Caco-2 (cell line): ENCODE results near the gene KIF22. TPM values are rescaled to one million over a fixed set of nuclear protein-coding genes. Genes with fewer than 3 reads are reported as not detected.

Experiments used
- BruUV-seq: library from RNA; stranded (reverse); fragments of 400-500 nt; replicated peaks from 2 replicates; lab custom pipeline; 2021; lab: Mats Ljungman, UMichigan
- CTCF ChIA-PET: fragments of 300-600 bp; sonication (Branson Sonifier 250); formaldehyde crosslinking; loops from one replicate; lab custom pipeline; 2022; ENCODE audit warnings: antibody characterized with exemption; lab: Charles Lee
- POLR2A ChIA-PET: fragments of 300-600 bp; sonication (Branson Sonifier 250); formaldehyde crosslinking; loops from one replicate; lab custom pipeline; 2022; ENCODE audit warnings: antibody characterized with exemption; lab: Charles Lee
- DNase-seq, 2 experiments: peaks; one replicate each; pipeline versions ENCODE4 v3.0.0 to v3.0.0-alpha.2; 2020 to 2022
- H3K27me3 ChIP-seq: replicated peaks from 2 replicates; pipeline ENCODE4 v1.6.0; 2011; ENCODE audit warnings: low read length; ENCODE audit not compliant: control insufficient read depth, insufficient read depth
- H3K36me3 ChIP-seq: 2 replicates; pipeline ENCODE4 v1.5.1; 2011; ENCODE audit warnings: low read length; ENCODE audit not compliant: control insufficient read depth, insufficient read depth
- H3K4me1 ChIP-seq: fragments of 250-450 bp; sonication (Bioruptor Pico); 2 replicates; pipeline ENCODE4 v1.5.1; 2020; ENCODE audit warnings: mild to moderate bottlenecking
- H3K4me3 ChIP-seq: 2 replicates; pipeline ENCODE4 v1.5.1; 2011; ENCODE audit warnings: low read depth, mild to moderate bottlenecking, control low read depth, low read length
- H3K9me3 ChIP-seq: fragments of 250-450 bp; sonication (Bioruptor Pico); 2 replicates; pipeline ENCODE4 v1.5.1; 2020; ENCODE audit warnings: mild to moderate bottlenecking, moderate library complexity
- H3K27ac Mint-ChIP-seq: one replicate; pipeline ENCODE4 v1.8.0; 2022; ENCODE audit warnings: mixed read lengths; ENCODE audit not compliant: unreplicated experiment
- H3K27me3 Mint-ChIP-seq: one replicate; pipeline ENCODE4 v1.8.0; 2022; ENCODE audit warnings: mixed read lengths; ENCODE audit not compliant: insufficient read depth, unreplicated experiment
- H3K36me3 Mint-ChIP-seq: one replicate; pipeline ENCODE4 v1.8.0; 2022; ENCODE audit warnings: mild to moderate bottlenecking, mixed read lengths; ENCODE audit not compliant: insufficient read depth, unreplicated experiment
- H3K4me1 Mint-ChIP-seq: one replicate; pipeline ENCODE4 v1.8.0; 2022; ENCODE audit warnings: low read depth, mixed read lengths; ENCODE audit not compliant: unreplicated experiment
- H3K4me3 Mint-ChIP-seq: one replicate; pipeline ENCODE4 v1.8.0; 2022; ENCODE audit warnings: mild to moderate bottlenecking, moderate library complexity, mixed read lengths; ENCODE audit not compliant: unreplicated experiment
- H3K9me3 Mint-ChIP-seq: one replicate; pipeline ENCODE4 v1.8.0; 2022; ENCODE audit warnings: mixed read lengths; ENCODE audit not compliant: unreplicated experiment
- intact Hi-C: fragments of 100-400 bp; cut with micrococcal nuclease; formaldehyde crosslinking; loops from one replicate; pipeline ENCODE4 v1.10.0; 2022; ENCODE audit not compliant: unreplicated experiment
- total RNA-seq: library from RNA; stranded (reverse); gene quantifications from 2 replicates; pipeline ENCODE4 v1.2.3, GENCODE V29; 2022
- TF ChIP-seq, protein P1 (sequence below), 2 experiments: fragments of 200-600 bp in 1 of 2; IDR thresholded peaks; 1 replicate in 1 of 2; 2 replicates in 1 of 2; pipeline versions ENCODE4 v1.5.1 to v1.8.0; 2011 to 2022; ENCODE audit warnings: antibody characterized with exemption in 1 of 2, control low read depth in 1 of 2, inconsistent platforms in 1 of 2, low read depth in 1 of 2, low read length in 1 of 2, mild to moderate bottlenecking in 1 of 2, moderate library complexity in 1 of 2; ENCODE audit not compliant: insufficient read depth in 1 of 2, severe bottlenecking in 1 of 2, unreplicated experiment in 1 of 2

KIF22 gene
- total RNA-seq, 1 experiment from 2014 or later = 152 TPM

DNA sequence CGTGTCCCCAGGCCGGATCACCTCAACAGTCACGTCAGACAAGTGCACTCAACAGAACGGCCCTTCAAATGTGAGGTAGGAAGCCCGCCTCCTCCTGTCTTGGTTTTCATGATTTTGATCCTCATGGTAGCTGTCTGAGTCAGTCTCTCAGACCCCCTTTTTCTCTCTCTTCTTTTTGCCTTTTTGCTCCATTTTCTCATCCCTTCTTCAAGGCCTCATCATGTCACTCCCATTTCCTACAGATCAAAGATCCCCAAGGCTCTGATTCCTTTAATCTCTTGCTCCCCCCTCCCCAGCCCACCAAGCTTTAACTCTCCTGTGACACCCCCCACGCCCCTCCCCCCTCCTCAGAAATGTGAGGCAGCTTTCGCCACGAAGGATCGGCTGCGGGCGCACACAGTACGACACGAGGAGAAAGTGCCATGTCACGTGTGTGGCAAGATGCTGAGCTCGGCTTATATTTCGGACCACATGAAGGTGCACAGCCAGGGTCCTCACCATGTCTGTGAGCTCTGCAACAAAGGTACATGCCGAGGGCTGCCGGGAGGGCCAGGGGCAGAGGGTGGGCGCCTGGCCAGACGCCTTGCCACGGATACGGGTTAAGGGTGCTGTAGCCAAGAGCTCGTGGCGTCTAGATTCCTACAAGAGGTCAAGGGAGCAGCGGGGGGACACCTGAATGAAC is 17.8 kb downstream of the KIF22 start:
- DNase-seq = no peak
- Histone ChIP-seq H3K4me1 (peaks cover 33% of the 10 kb centered on the region), H3K9me3 (no peaks in the 10 kb centered on the region), H3K27me3 (no peaks in the 10 kb centered on the region), H3K4me3 (peak overlapping the region; percentile 90), H3K36me3 (peaks cover 10% of the 10 kb centered on the region)
- CTCF ChIA-PET = interaction anchor here (0.9 to 3.5 kb wide), 8 partner anchors 8 to 224 kb away, joined by 3 to 26 read pairs (median 6); partner anchors contain the start of genes CDIPT, KCTD13, PAGR1 and TAOK2
- BruUV-seq = no TSS peak
- TF ChIP-seq, protein P1, sequence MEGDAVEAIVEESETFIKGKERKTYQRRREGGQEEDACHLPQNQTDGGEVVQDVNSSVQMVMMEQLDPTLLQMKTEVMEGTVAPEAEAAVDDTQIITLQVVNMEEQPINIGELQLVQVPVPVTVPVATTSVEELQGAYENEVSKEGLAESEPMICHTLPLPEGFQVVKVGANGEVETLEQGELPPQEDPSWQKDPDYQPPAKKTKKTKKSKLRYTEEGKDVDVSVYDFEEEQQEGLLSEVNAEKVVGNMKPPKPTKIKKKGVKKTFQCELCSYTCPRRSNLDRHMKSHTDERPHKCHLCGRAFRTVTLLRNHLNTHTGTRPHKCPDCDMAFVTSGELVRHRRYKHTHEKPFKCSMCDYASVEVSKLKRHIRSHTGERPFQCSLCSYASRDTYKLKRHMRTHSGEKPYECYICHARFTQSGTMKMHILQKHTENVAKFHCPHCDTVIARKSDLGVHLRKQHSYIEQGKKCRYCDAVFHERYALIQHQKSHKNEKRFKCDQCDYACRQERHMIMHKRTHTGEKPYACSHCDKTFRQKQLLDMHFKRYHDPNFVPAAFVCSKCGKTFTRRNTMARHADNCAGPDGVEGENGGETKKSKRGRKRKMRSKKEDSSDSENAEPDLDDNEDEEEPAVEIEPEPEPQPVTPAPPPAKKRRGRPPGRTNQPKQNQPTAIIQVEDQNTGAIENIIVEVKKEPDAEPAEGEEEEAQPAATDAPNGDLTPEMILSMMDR (IDR thresholded peaks at IDR 0.05; ENCODE audit: insufficient read depth in 1 of 2, low read depth in 1 of 2, low read length in 1 of 2, severe bottlenecking in 1 of 2, unreplicated experiment in 1 of 2) = no peak
- Mint-ChIP-seq H3K27me3 (no peaks in the 10 kb centered on the region), H3K27ac (peak overlapping the region; percentile 85), H3K4me3 (peak overlapping the region; percentile 87), H3K9me3 (no peaks in the 10 kb centered on the region), H3K4me1 (peaks cover 37% of the 10 kb centered on the region), H3K36me3 (peaks cover 80% of the 10 kb centered on the region)
- intact Hi-C loops = loop anchor here (5.0 kb wide), 1 partner anchor 106 kb away; no protein-coding TSS in a partner anchor
- POLR2A ChIA-PET = interaction anchor here (1.2 to 1.7 kb wide), 3 partner anchors 8 to 118 kb away, joined by 3 to 10 read pairs (median 6); partner anchors contain the start of genes KCTD13, KIF22 and PAGR1

DNA sequence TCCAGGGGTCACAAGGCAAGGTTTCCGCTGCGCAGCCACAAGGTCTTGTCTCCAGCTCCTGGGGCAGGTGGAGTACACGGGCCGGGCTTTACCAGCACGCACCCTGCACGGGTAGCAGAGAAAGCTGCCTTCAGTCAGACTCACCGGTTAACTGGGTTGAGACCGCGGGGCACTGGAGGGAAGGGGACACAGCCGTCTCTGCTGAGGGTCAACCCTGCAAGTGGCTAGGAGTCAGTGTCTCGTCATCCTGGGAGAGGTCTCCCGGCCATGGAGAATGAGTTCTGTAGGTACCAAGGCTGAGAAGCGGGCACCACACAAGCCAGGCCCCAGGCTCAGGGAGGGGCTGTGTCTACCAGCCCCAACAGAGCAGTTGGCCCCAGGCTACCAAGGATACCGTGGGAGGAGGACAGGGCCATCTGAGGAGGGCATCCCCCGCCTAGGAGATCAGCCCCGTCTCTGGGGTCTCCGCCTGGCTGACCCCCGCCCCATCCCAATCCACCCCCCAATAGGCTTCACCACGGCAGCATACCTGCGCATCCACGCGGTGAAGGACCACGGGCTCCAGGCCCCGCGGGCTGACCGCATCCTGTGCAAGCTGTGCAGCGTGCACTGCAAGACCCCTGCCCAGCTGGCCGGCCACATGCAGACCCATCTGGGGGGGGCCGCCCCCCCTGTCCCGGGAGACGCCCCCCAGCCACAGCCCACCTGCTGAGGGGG is 18.6 kb downstream of the KIF22 start:
- TF ChIP-seq, protein P1 (IDR thresholded peaks at IDR 0.05; ENCODE audit: insufficient read depth in 1 of 2, low read depth in 1 of 2, low read length in 1 of 2, severe bottlenecking in 1 of 2, unreplicated experiment in 1 of 2) = no peak
- no peak for DNase-seq
- Mint-ChIP-seq H3K4me3 (peak overlapping the region; percentile 94), H3K9me3 (no peaks in the 10 kb centered on the region), H3K27me3 (no peaks in the 10 kb centered on the region), H3K36me3 (peaks cover 71% of the 10 kb centered on the region), H3K27ac (peak overlapping the region; percentile 85), H3K4me1 (peaks cover 29% of the 10 kb centered on the region)
- H3K36me3 ChIP-seq = peaks cover 7% of the 10 kb centered on the region; the same call in 1 of the 2 replicates
- no peaks in the 10 kb centered on the region for H3K9me3 ChIP-seq
- ChIA-PET CTCF (interaction anchor here (2.0 to 3.5 kb wide), 3 partner anchors 8 to 164 kb away, joined by 10 to 26 read pairs (median 22); partner anchors contain the start of genes PAGR1 and TAOK2), POLR2A (no interaction called here)
- peak overlapping the region; percentile 90 for H3K4me3 ChIP-seq
- no TSS peak for BruUV-seq
- H3K27me3 ChIP-seq = no peaks in the 10 kb centered on the region
- peaks cover 28% of the 10 kb centered on the region for H3K4me1 ChIP-seq
- intact Hi-C loops = loop anchor here (5.0 kb wide), 1 partner anchor 107 kb away; no protein-coding TSS in a partner anchor
